Right ventricle myocardium inferior (tissue), 1 donor: ENCODE data around the gene FMNL2. TPM values are rescaled to one million over a fixed set of nuclear protein-coding genes. Genes with fewer than 3 reads are reported as not detected.
"Not testable (repeated sequence)": the region's sequence is repeated elsewhere in the genome, so short reads cannot be mapped to it uniquely, and the experiment has no call there.

Experiments used
- ATAC-seq: fragments of 200-7000 bp; cut with Tn5 transposase; one replicate; pipeline ENCODE4 v1.9.1; 2020; ENCODE audit warnings: mild to moderate bottlenecking, moderate library complexity
- DNase-seq: peaks from one replicate; pipeline ENCODE4 v3.0.0; 2021; ENCODE audit errors: missing footprints
- intact Hi-C: fragments of 100-400 bp; cut with DNase I; formaldehyde crosslinking; loops from one replicate; pipeline ENCODE4 v1.11.0; 2022
- long read RNA-seq: library from polyadenylated mRNA; unstranded; transcript quantifications from one replicate; pipeline ENCODE4 v2.0.0, GENCODE V29; 2021
- total RNA-seq: library from RNA; stranded (reverse); fragmentation: NEBNext Ultra II Directional; extraction: Animal tissue kit (Norgen Biotek cat#: 25700); gene quantifications from one replicate; pipeline ENCODE4 v1.2.1, GENCODE V29; 2021
- donor health status: DM: no; HTN: yes; CAD: no; lungs with severe emphysema.

FMNL2 gene
- total RNA-seq: 7.2 TPM
- long read RNA-seq: 0 reads

- DNase-seq (peak; percentile 89), ATAC-seq (peak; percentile 94)
- intact Hi-C loops: loop anchor here (5.0 to 10.0 kb wide), 6 partner anchors 72 to 300 kb away; partner anchors contain the start of gene STAM2
Observed at GRCh38 chr2:152335016-152335725, at the start of gene FMNL2. Gene FMNL2, plus strand, starts transcription at chr2:152335174.

DNA sequence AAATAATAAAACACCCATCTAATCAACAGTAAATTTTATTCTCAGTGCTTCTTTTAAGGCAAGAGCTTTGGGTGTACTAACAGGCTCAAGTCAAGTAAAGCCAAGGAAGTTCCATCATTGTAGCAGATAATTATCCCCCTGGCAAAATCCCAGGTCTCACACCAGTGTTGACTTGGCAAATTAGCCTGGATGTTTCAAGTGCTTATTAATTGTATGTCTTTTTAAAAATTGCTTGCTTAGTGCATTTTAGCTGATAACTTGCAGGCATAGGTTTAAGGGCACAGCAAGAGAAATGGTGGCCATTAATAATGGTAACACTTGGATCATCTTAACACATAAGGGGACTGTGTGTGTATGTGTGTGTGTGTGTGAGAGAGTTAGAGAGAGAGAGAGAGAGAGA, 42.0 kb upstream of the FMNL2 start:
- no peak for ATAC-seq
- no peak for DNase-seq
- intact Hi-C loops: no loop called here

DNA sequence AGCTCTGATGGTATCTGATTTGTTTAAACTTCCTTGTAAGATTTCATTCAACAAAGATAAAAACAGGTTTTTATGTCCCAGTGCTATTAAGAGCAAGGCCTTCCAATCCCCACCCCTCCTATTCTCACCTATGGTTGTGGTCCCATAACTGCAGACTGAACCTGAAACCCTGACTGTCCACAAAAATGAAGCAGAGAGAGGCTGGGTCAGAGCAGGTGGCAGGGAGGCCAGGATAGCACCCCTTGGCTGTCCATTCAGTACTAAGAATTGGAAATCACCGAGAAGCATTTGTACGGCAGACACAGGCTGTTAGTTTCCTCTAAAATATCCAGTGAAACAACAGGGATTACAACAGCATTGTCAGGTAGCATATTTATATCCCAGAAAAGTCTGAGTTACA, 37.3 kb upstream of the FMNL2 start:
- DNase-seq (no peak), ATAC-seq (no peak)
- intact Hi-C loops: no loop called here

DNA sequence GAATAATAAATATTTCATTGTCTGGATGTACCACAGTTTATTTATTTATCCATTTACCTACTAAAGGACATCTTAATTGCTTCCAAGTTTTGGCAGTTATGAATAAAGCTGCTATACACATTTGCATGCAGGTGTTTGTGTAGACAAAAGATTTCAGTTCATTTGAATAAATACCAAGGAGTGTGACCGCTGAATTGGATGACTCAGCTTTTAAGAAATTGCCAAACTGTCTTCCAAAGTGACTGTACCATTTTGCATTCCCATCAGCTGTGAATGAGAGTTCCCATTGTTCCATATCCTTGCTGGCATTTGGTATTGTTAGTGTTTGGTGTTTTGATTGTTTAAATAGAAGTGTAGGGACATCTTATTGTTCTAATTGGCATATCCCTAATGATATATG, 36.2 kb upstream of the FMNL2 start:
- DNase-seq (no peak), ATAC-seq (no peak)
- intact Hi-C loops: no loop called here

DNA sequence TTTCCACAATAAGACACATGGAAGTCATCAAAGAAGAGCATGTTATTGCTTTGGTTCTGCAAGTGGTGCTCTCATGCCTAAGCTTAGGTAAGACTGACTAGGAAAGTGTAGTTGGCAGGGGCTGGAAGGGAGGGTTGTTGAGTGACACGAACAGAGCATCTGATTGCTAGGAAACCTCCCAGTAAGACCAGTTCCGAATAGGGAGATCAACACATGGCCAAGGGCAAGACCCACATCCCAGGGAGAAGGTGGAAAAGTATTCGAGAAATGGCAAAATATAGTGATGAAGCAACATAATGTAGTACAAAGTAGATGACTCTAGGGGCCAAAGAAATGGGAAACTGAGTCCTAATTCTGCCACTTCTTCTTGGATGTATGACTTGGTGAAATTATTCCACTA, 33.8 kb upstream of the FMNL2 start:
- ATAC-seq (no peak), DNase-seq (no peak)
- intact Hi-C loops: no loop called here

DNA sequence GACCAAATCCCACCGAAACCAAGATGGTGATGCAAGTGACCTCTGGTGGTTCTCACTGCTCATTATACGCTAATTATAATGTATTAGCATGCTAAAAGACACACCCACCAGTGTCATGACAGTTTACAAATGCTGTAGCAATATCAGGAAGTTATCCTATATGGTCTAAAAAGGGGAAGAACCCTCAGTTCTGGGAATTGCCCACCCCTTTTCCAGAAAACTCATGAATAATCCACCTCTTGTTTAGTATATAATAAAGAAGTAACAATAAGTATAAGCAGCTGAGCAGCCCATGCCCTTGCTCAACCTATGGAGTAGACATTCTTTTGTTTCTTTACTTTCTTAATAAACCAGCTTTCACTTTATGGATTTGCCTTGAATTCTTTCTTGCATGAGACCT, 31.0 kb upstream of the FMNL2 start:
- intact Hi-C loops: no loop called here
- ATAC-seq (no peak), DNase-seq (no peak)

- ATAC-seq (no peak), DNase-seq (no peak)
Observed at GRCh38 chr2:152304836-152305235, 30.1 kb upstream of the FMNL2 start.

GRCh38 chr2:152307863-152308262, 27.1 kb upstream of the FMNL2 start:
- DNase-seq: no peak
- intact Hi-C loops: no loop called here
- ATAC-seq: no peak

More at GRCh38 chr2:152304836-152305235, 30.1 kb upstream of the FMNL2 start:
- intact Hi-C loops: no loop called here

GRCh38 chr2:152309352-152310214, 25.4 kb upstream of the FMNL2 start:
- no peak for ATAC-seq
- DNase-seq: no peak
- intact Hi-C loops: no loop called here

GRCh38 chr2:152319822-152320570, 15.0 kb upstream of the FMNL2 start:
- ATAC-seq (no peak), DNase-seq (no peak)
- intact Hi-C loops: no loop called here

GRCh38 chr2:152320814-152321213, 14.2 kb upstream of the FMNL2 start:
- intact Hi-C loops: no loop called here
- DNase-seq: no peak
- ATAC-seq: no peak

DNA sequence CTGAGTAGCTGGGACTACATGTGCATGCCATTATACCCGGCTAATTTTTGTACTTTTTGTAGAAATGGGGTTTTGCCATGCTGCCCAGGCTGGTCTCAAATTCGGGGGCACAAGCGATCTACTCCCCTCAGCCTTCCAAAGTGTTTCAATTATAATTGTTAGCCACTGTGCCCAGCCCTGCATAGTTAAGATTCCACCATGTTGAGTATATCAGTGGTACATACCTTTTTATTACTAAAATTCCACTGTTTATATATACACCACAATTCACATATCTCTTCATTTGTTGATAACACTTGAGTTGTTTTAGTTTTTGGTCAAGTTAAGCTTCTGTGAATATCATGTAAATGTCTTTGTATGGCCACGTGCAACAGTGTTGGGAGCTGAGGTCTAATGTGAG, 12.8 kb upstream of the FMNL2 start:
- intact Hi-C loops: no loop called here
- DNase-seq (no peak), ATAC-seq (no peak)

DNA sequence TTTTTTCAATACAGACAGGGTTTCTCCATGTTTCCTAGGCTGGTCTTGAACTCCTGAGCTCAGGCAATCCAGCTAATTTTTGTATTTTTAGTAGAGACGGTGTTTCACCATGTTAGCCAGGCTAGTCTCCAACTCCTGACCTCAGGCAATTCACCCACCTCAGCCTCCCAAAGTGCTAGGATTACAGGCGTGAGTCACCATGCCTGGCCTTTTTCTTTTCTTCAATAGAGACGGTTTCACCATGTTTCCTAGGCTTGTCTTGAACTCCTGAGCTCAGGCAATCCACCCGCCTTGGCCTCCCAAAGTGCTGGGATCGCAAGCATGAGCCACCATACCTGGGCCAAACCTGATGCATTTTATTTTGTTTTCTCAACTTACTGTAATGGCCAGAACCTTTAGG, 9.8 kb upstream of the FMNL2 start:
- DNase-seq, intact Hi-C loops, ATAC-seq: not testable (repeated sequence)

- ATAC-seq (no peak), DNase-seq (no peak)
- intact Hi-C loops: no loop called here
Observed at GRCh38 chr2:152326710-152327109, 8.3 kb upstream of the FMNL2 start.

GRCh38 chr2:152328013-152328412, 7.0 kb upstream of the FMNL2 start:
- ATAC-seq (no peak), DNase-seq (no peak)
- intact Hi-C loops: no loop called here

GRCh38 chr2:152330235-152330866, 4.6 kb upstream of the FMNL2 start:
- ATAC-seq: no peak

DNA sequence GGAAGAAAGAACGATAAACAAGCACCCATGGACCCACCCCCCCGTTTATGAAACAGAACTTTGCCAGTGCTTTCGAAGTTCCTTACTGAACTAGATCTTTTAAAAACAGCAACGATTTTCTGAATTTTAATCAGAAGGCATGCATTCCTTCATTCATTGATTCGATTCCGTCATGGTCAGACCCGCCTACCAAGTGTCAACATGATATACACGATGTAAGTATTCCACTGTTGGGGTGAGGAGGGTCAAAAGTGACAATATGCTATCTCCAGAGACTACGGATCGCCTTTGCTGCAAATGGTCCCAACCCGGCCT, 316 bp upstream of the FMNL2 start:
- ATAC-seq (no peak), DNase-seq (no peak)
- intact Hi-C loops: loop anchor here (5.0 to 10.0 kb wide), 6 partner anchors 73 to 300 kb away; partner anchors contain the start of gene STAM2

More at GRCh38 chr2:152330235-152330866, 4.6 kb upstream of the FMNL2 start:
- no peak for DNase-seq
- intact Hi-C loops: loop anchor here (10.0 kb wide), 2 partner anchors 164 to 296 kb away; no protein-coding TSS in a partner anchor

DNA sequence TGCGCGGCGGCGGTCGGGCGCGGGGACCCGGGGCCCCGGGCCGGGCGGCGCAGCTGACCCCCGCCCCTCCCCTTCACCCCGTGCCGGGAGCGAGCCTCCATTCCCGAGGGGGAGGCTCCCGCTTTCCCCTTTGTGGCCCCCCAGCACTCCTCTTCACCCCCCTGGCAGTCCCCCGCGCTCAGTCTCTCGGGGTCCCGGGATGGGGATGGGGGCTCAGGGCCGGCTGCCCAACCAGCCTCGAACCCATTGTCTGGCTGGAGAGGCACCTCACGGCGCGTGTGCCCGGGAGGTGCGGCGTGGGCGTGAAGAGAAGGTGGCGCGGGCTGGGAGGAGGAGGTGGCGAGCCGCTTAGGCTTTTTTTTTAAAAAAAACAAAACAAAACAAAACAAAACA, 748 bp downstream of the FMNL2 start:
- intact Hi-C loops: loop anchor here (5.0 to 10.0 kb wide), 6 partner anchors 72 to 301 kb away; partner anchors contain the start of gene STAM2
- ATAC-seq: peak; percentile 0
- DNase-seq: no peak
